ENCODE measurements around the gene ZBTB11.
"Not testable (repeated sequence)": the region's sequence is repeated elsewhere in the genome, so short reads cannot be mapped to it uniquely, and the experiment has no call there.

The ZBTB11 gene

DNA sequence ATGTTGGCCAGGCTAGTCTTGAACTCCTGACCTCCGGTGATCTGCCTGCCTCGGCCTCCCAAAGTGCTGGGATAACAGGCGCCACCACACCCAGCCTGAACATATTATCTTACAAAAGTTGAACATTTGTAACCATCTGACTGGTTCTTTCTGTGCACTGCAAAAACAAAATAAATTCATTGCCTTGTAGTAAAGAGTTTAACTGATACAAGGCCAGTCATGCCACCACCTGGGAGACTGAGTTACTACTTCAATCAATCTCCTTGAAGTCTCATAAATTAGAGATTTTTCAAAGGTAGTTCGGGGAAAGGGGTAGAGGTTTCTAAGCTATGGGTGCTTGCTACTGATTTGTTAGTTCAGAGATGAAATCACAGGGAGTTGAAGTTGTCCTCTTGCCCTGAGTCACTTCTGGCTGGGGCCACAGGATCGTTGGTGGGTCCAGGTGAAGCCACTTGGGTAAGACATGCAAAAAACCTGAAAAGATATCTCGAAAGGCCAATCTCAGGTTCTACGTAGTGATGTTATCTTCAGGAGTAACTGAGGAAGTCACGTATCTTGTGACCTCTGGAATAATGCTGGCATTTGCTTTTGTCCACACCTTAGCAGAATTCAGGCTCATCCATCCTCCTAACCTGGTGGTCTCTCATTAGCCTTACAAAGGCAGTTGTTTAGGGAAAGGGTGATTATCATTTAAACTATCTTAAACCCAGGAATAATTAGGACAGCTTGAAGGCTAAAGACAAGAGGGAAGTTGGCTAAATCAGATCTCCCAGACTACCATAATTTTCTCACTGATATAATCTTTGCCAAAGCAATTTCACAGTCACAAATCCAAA is 33.7 kb downstream of the ZBTB11 start:
- no peak for DNase-seq

GRCh38 chr3:101642441-101642840 is 34.5 kb downstream of the ZBTB11 start:
- DNase-seq: no peak

DNA sequence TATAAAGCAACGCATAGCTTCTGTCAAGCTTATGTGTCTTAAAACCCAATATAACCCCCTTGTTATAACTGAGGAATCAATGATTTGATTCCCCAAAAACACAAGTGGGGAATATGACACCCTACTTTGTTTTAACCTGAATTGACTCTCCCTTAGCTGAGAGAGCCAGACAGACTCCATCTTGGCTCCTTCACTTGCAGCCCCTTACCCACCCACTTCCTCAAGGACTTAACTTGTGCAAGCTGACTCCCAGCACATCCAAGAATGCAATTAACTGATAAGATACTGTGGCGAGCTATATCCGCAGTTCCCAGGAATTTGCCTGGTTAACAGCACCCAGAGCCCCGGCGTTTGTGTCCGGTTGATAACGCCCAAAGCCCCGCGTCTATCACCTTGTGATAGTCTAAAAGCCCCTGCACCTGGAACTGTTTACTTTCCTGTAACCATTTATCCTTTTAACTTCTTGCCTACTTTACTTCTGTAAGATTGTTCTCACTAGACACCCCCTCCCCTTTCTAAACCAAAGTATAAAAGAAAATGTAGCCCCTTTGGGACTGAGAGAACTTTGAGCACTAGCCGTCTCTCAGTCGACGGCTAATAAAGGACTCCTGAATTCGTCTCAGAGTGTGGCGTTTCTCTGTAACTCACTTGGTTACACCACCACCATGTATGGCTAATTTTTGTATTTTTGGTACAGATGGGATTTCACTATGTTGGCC is 35.4 kb downstream of the ZBTB11 start:
- DNase-seq: not testable (repeated sequence)

- no peak for DNase-seq
Measured at GRCh38 chr3:101640256-101640655, 36.7 kb downstream of the ZBTB11 start.

GRCh38 chr3:101639280-101639963 is 37.5 kb downstream of the ZBTB11 start:
- no peak for DNase-seq

GRCh38 chr3:101638261-101638745 is 38.6 kb downstream of the ZBTB11 start:
- no peak for DNase-seq

- DNase-seq: no peak
Measured at GRCh38 chr3:101637451-101637850, 39.5 kb downstream of the ZBTB11 start.

DNA sequence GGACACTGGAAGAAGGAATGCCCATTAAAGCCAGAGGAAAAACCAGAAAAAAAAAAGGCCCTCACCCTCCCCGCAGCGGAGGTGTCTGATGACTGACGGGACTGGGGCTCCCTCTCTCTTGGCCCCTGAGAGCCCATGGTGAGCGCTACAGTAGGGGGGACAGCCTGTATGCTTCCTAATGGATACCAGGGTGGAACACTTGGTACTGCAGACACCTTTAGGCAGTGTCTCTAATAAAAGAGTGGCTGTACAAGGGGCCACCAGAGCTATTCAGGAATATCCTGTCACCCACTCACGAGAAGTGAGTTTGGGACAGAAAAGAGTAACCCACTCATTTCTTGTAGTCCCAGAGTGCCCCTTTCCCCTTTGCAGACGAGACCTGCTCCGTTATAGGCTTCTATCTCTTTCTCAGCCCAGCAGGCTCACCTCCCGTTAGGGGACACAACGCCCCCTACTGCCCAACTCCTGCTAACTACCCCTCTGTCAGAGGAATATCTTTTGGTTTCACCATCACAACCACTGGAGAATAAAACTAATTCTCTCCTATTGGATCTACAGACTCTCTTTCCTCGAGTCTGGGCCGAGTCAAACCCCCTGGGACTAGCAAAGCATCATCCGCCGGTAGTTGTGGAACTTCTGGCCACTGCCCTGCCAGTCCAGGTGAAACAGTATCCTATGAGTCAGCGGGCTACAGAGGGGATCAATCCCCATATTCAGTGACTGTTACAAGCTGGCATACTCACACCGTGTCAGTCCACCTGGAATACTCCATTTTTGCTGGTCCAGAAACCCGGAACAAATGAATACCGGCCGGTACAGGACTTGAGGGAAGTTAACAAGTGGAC is 40.8 kb downstream of the ZBTB11 start:
- DNase-seq: peak; percentile 71

GRCh38 chr3:101635345-101635744 is 41.6 kb downstream of the ZBTB11 start:
- no peak for DNase-seq

GRCh38 chr3:101634591-101635196 is 42.2 kb downstream of the ZBTB11 start:
- no peak for DNase-seq

GRCh38 chr3:101633186-101633585 is 43.7 kb downstream of the ZBTB11 start:
- no peak for DNase-seq

GRCh38 chr3:101632586-101632985 is 44.3 kb downstream of the ZBTB11 start:
- no peak for DNase-seq

- not testable (repeated sequence) for DNase-seq
Measured at GRCh38 chr3:101631959-101632358, 45.0 kb downstream of the ZBTB11 start.

DNA sequence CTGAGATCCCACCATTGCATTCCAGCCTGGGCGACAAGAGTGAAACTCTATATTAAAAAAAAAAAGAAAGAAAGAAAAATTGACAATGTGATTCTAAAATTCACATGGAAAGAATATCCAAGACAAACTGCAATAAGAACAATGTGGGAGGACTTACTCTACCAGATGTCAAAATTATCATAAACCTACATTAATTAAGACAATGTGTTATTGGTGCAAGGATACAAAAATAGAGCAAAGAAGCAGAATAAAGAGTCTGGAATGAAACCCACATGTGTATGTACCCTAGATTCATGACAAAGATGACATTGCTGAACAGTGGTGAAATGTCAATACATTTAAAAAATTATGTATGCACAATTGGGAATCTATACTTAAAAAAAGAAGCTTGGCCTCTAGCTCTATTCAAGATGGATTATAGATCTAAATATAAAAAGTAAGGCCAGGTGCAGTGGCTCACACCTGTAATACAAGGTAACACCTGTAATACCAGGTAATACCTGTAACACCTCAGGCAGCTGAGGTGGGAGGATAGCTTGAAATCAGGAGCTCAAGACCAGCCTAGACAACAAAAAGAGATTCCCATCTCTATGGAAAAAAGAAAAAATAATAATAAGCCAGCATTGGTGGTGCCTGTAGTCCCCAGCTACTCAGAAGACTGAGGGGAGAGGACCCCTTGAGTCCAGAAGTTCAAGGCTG is 45.7 kb downstream of the ZBTB11 start:
- no peak for DNase-seq

GRCh38 chr3:101629219-101629618 is 47.7 kb downstream of the ZBTB11 start:
- no peak for DNase-seq

- DNase-seq: no peak
Measured at GRCh38 chr3:101625879-101626278, 51.1 kb downstream of the ZBTB11 start.

- DNase-seq: no peak
Measured at GRCh38 chr3:101624857-101625256, 52.1 kb downstream of the ZBTB11 start.

- DNase-seq: no peak
Measured at GRCh38 chr3:101623656-101624055, 53.3 kb downstream of the ZBTB11 start.

DNA sequence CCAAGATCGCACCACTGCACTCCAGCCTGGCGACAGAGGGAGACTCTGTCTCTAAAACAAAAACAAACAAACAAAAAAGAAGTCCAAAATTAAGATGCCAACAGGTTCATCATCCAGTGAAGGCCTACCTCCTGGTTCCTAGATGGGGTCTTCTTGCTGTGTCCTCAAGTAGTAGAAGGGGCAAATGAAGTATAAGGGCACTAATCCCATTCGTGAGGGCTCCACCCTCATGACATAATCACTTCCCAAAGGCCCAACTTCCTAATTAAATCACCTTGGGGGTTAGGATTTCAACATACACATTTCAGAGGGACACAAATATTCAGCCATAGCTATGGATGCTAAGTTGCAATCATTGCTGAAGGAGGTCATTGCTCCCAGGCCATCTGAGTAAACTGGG is 57.2 kb downstream of the ZBTB11 start:
- DNase-seq: no peak

GRCh38 chr3:101618726-101619125 is 58.2 kb downstream of the ZBTB11 start:
- no peak for DNase-seq

- no peak for DNase-seq
Measured at GRCh38 chr3:101617478-101617877, 59.5 kb downstream of the ZBTB11 start.

Data from activated naive CD4-positive, alpha-beta T cell treated with anti-CD3 and anti-CD28 coated beads, Interleukin-2, amount 50 U/mL, for 16 hours (primary cell).